ENCODE data around the gene RETREG2. TPM values are rescaled to one million over a fixed set of nuclear protein-coding genes. Genes with fewer than 3 reads are reported as not detected.

The RETREG2 gene
- total RNA-seq, 4 donors from 2014 or later, result 30.7 to 67.0 (median 62.9) TPM

DNA sequence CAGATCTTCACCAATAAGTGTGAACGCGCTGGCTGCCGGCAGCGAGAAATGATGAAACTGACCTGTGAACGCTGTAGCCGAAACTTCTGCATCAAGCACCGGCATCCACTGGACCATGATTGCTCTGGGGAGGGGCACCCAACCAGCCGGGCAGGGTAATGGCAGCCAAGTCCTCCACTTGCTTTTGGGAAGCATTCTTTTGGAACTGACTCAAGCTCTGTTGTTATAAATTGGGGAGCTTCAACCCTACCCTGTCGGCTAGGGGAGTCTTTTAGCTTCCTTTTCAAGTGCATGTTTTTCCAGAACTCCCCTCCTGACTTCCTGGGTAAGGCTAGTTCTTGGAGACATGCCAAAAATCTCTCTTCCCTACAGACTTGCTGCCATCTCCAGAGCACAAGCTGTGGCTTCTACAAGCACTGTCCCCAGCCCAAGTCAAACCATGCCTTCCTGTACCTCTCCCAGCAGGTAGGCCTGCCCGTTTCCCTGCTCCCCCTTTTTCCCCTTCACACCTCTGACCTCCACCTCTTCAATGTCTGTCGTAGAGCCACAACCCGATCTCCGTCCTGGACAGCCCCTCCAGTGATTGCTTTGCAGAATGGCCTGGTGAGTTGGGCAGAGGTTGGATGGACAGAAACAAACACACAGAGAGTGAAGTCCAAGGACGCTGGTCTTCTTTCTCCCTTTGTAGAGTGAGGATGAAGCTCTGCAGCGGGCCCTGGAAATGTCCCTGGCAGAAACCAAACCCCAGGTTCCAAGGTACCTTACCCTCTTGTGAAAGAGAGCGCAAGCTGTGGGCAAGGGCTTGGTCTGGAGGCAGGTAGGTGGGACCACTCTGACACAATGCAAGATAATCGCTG is 30.0 kb downstream of the RETREG2 start:
- TF ChIP-seq, protein P1, sequence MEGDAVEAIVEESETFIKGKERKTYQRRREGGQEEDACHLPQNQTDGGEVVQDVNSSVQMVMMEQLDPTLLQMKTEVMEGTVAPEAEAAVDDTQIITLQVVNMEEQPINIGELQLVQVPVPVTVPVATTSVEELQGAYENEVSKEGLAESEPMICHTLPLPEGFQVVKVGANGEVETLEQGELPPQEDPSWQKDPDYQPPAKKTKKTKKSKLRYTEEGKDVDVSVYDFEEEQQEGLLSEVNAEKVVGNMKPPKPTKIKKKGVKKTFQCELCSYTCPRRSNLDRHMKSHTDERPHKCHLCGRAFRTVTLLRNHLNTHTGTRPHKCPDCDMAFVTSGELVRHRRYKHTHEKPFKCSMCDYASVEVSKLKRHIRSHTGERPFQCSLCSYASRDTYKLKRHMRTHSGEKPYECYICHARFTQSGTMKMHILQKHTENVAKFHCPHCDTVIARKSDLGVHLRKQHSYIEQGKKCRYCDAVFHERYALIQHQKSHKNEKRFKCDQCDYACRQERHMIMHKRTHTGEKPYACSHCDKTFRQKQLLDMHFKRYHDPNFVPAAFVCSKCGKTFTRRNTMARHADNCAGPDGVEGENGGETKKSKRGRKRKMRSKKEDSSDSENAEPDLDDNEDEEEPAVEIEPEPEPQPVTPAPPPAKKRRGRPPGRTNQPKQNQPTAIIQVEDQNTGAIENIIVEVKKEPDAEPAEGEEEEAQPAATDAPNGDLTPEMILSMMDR (IDR thresholded peaks at IDR 0.05; ENCODE audit: low read depth), result no peak

DNA sequence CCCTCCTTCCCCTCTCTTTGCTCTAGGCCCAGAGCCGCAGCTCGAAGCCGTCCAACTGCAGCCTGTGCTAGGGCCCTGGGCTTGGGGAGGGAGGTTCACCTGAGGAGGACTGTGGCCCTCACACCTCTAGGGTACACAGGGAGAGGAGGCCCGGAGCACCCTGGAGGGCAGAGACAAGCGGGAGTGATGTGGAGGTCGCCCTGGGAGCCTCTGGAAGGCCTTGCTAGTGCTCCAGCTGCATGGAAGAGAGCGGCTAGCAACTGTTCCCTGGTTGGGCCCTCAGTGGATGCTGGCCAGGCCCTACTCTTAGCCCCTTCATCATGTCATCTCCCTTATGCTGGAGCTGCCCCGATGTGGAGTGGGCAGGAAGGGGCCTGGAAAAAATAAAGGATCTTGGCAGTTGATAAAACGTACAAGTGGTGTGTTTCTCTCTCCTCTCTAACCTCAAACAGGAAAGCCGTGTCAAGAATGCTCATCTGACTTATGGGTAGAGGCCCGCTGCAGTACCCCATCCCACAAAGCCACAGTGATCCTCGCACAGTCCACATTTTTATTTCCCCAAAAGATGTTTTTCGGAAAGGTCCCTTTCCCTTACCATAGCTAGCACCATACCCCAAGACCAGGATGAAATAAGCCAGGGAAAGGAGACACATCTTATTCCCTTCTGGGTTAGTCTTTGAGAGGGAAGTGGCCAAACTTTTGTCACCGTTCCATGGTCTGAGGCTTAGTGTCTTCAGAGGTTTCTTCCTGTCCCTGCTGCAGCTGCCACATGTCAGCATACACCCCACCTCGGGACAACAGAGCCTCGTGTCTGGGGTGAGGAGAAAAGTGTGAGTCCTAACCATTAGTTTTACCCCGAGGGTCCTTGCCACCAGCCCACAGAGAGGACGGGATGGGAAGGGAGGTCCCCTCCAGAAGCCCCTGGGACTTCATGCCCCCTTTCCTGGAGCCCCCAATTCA is 31.4 kb downstream of the RETREG2 start:
- TF ChIP-seq, protein P1 (IDR thresholded peaks at IDR 0.05; ENCODE audit: low read depth), result no peak

DNA sequence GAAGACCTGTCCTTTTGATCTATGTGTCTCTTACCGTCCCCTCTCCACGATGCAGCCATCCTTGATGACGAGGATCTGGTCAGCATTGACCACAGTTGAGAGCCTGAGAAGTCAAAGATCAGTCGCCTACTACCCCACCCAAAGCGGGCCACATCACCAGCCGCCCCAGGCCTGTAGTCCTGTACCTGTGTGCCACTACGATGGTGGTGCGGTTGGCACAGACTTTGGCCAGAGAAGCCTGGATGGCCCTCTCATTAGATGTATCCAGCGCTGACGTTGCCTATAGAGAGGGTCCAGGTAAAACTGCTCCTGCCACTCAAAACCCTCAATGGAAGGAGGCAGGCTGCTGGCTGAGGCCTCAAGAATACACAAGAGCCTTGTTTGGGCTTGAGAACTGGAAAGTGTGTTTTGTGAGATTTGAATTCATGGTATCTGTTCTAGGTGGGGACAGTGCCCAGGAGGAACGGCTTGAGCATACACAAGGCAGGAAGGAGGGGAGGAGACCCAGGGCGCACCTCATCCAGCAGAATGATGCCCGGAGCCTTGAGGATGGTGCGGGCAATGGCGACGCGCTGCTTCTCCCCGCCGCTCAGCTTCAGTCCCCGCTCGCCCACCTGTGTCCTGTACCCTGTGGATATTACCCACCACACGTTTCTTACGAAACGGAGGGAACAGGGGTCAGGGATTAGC is 32.3 kb downstream of the RETREG2 start:
- TF ChIP-seq, protein P1 (IDR thresholded peaks at IDR 0.05; ENCODE audit: low read depth), result no peak

DNA sequence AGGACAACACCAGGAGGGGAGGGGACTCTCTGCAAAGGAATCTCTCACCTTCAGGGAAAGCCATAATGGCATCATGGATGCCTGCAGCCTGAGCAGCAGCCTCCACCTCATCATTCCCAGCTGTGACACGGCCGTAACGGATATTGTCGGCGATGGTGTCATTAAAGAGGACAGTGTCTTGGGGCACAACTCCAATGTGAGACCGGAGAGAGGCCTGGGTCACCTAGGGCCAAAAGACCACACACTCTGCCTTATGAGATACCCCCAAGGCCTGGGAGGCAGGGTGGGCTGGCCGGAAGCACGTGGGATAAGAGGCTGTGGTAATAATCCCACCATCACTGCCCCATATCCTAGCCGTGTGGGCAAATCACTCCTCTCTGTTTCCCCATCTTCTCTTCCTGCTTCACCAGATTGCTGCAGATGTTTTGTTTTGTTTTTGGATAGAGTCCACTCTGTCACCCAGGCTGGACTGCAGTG is 32.8 kb downstream of the RETREG2 start:
- TF ChIP-seq, protein P1 (IDR thresholded peaks at IDR 0.05; ENCODE audit: low read depth), result no peak

DNA sequence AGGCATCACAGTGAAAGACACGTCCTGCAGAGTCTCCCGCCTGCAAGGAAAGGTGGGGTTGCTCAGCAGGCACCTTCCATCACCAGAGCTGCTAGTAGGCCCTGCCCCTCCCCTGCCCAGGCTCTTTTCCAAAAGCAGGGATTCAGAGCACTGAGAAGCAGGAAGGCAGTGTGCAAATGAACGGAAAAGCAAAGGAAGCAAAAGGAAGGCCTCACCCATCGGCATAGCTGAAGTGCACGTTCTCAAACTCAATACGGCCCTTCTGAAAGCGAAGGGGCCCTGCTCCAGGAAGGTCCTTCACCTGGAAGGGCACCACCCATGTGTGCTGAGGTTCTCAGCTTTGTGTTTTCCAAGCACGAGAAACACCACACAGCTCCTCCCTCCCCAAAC is 34.9 kb downstream of the RETREG2 start:
- TF ChIP-seq, protein P1 (IDR thresholded peaks at IDR 0.05; ENCODE audit: low read depth), result no peak

DNA sequence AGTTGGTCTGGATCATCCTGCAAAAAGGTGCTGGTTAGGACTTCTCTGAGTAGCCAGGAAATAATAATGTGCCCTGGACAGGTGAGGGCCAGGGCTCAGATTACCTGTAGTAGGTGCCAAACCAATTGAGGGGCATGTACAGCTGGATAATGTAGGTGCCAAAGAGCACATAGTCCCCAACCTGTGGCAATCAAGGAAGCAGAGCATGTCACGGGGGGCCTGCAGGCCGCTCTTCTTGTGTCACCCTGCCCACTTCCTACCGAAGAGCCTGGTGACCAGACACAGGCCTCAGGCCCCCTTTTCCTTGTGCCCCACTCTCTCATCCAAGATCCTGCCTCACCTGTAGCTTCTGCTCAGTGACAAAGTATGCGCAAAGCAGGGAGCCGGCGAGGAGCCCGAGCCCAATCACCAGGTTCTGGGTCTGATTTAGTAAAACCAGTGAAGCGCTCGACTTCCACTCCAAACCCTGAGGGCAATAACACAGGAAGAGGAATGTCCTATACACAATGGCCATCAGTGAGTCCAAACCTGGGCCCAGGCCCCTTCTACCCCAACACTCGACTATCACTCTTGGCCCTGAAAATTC is 35.5 kb downstream of the RETREG2 start:
- TF ChIP-seq, protein P1 (IDR thresholded peaks at IDR 0.05; ENCODE audit: low read depth), result no peak
